ENCODE measurements around the gene MARK3.

The MARK3 gene

DNA sequence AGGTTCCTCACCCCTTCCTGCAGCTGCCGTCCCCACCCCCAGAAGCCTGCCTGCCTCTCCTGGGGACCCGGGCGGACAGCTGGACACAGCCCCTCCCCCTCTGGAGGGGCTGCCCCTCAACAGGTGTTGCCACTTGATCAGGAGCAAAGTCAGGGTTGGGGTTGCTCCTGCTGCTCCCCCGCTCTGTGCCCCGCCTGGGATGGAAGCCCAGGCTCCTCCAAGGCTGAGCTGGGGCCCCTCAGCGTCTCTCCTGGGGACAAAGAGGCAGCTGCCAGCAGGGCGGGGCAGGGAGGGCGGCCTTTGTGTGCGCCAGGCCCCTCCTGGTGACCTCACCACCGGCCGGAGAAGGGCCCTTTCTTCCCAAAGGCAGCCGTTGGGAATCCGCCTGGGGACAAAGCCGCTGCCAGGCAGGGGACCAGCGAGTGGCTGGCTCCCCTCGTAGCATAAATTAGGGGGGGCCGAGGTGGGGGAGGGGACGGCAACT, 157.4 kb downstream of the MARK3 start:
- H3K4me1 ChIP-seq (ENCODE audit: insufficient read depth, low read length), result no peaks in the 10 kb centered on the region
- no peaks in the 10 kb centered on the region for H3K36me3 ChIP-seq (ENCODE audit: insufficient read depth, low read length)
- peaks cover 53% of the 10 kb centered on the region for H4K20me1 ChIP-seq (ENCODE audit: insufficient read depth, low read length)
- no peak overlapping the region for H3K9ac ChIP-seq (ENCODE audit: low read depth, low read length)
- H3K79me2 ChIP-seq (ENCODE audit: insufficient read depth, low read length), result no peaks in the 10 kb centered on the region
- H3K9me3 ChIP-seq (ENCODE audit: insufficient read depth, low read length, severe bottlenecking), result no peaks in the 10 kb centered on the region
- no peak overlapping the region for H2AFZ ChIP-seq (ENCODE audit: low read depth, low read length)
- no peak overlapping the region for H3K27ac ChIP-seq (ENCODE audit: low read length)
- TF ChIP-seq EZH2 (IDR thresholded peaks at IDR 0.05; ENCODE audit: borderline replicate concordance, low read depth, low read length, severe bottlenecking), result no peak
- TF ChIP-seq, protein P1, sequence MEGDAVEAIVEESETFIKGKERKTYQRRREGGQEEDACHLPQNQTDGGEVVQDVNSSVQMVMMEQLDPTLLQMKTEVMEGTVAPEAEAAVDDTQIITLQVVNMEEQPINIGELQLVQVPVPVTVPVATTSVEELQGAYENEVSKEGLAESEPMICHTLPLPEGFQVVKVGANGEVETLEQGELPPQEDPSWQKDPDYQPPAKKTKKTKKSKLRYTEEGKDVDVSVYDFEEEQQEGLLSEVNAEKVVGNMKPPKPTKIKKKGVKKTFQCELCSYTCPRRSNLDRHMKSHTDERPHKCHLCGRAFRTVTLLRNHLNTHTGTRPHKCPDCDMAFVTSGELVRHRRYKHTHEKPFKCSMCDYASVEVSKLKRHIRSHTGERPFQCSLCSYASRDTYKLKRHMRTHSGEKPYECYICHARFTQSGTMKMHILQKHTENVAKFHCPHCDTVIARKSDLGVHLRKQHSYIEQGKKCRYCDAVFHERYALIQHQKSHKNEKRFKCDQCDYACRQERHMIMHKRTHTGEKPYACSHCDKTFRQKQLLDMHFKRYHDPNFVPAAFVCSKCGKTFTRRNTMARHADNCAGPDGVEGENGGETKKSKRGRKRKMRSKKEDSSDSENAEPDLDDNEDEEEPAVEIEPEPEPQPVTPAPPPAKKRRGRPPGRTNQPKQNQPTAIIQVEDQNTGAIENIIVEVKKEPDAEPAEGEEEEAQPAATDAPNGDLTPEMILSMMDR (IDR thresholded peaks at IDR 0.05; ENCODE audit: borderline replicate concordance, extremely low read depth, low read length, poor library complexity, severe bottlenecking), result no peak
- ATAC-seq (ENCODE audit: insufficient read depth, low read depth), result no peak
- no peaks in the 10 kb centered on the region for H3K27me3 ChIP-seq (ENCODE audit: insufficient read depth, low read length, poor library complexity)
- DNase-seq, result no peak
- H3K4me3 ChIP-seq (ENCODE audit: low read depth in 1 of 2, low read length in 2 of 2), result no peak overlapping the region
- H3K4me2 ChIP-seq (ENCODE audit: insufficient read depth, low read length), result no peak overlapping the region

DNA sequence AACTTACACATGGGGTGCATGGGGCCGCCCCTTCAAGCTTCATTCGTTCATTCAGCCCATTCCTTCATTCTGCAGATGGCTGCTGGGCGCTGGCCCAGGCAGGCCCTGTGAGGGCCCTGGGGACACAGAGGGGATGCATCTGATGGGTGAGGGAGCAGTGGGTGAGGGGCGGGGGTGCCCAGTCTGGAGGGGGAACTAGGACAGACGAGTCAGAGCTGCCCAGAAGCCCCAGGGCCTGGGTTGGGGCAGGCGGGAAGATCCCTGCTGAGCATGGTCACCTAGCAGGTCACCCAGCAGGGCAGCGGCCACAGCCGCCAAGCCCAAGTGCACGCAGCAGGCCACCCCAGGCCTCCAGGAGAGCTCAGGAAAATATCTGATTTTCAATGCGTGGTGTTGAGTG, 157.9 kb downstream of the MARK3 start:
- Histone ChIP-seq H3K4me2 (ENCODE audit: insufficient read depth, low read length) (no peak overlapping the region), H3K9me3 (ENCODE audit: insufficient read depth, low read length, severe bottlenecking) (no peaks in the 10 kb centered on the region), H3K79me2 (ENCODE audit: insufficient read depth, low read length) (no peaks in the 10 kb centered on the region), H2AFZ (ENCODE audit: low read depth, low read length) (no peak overlapping the region), H3K36me3 (ENCODE audit: insufficient read depth, low read length) (no peaks in the 10 kb centered on the region), H3K4me3 (ENCODE audit: low read depth in 1 of 2, low read length in 2 of 2) (no peak overlapping the region), H4K20me1 (ENCODE audit: insufficient read depth, low read length) (peaks cover 48% of the 10 kb centered on the region), H3K9ac (ENCODE audit: low read depth, low read length) (no peak overlapping the region), H3K27ac (ENCODE audit: low read length) (no peak overlapping the region), H3K27me3 (ENCODE audit: insufficient read depth, low read length, poor library complexity) (no peaks in the 10 kb centered on the region), H3K4me1 (ENCODE audit: insufficient read depth, low read length) (no peaks in the 10 kb centered on the region)
- no peak for TF ChIP-seq EZH2 (IDR thresholded peaks at IDR 0.05; ENCODE audit: borderline replicate concordance, low read depth, low read length, severe bottlenecking)
- TF ChIP-seq, protein P1 (IDR thresholded peaks at IDR 0.05; ENCODE audit: borderline replicate concordance, extremely low read depth, low read length, poor library complexity, severe bottlenecking), result no peak
- DNase-seq, result no peak
- no peak for ATAC-seq (ENCODE audit: insufficient read depth, low read depth)

DNA sequence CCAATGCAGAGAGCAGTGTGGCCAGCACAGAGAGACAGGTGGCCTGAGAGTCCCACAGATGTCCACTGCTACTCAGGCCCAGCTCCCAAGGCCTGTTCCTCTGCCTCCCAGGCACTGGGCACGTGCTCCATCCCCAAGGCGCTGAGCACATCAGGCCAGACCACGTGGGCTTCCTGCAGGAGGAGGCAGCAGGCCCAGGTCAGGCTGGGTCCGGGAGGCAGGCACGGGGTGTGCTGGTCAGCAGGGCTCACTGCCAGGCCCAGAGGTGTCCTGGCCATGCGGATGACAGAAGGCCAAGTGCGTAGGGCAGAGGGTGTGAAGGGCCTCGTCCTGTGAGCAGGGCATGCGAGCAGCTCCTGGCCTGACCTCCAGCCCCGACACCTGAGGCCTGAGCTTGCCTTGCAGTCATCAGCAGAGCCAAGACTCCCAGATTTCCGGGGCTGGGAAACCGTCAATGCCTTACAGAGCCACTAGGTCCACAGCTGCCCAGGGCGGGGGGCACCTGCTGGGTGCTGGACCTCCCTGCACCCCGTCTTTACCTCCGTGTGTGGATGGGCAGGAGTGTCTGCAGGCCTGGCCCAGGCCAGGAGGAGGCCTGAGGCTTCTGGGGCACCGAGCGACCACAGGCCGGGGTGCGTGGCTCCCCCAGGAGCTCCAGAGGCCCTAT, 158.6 kb downstream of the MARK3 start:
- H3K27ac ChIP-seq (ENCODE audit: low read length), result no peak overlapping the region

More for the DNA sequence above, 158.6 kb downstream of the MARK3 start:
- H3K9me3 ChIP-seq (ENCODE audit: insufficient read depth, low read length, severe bottlenecking), result no peaks in the 10 kb centered on the region
- no peak overlapping the region for H3K4me2 ChIP-seq (ENCODE audit: insufficient read depth, low read length)
- TF ChIP-seq, protein P1 (IDR thresholded peaks at IDR 0.05; ENCODE audit: borderline replicate concordance, extremely low read depth, low read length, poor library complexity, severe bottlenecking), result no peak
- no peak for TF ChIP-seq EZH2 (IDR thresholded peaks at IDR 0.05; ENCODE audit: borderline replicate concordance, low read depth, low read length, severe bottlenecking)
- DNase-seq, result no peak
- ATAC-seq (ENCODE audit: insufficient read depth, low read depth), result no peak
- no peaks in the 10 kb centered on the region for H3K27me3 ChIP-seq (ENCODE audit: insufficient read depth, low read length, poor library complexity)
- H3K4me3 ChIP-seq (ENCODE audit: low read depth in 1 of 2, low read length in 2 of 2), result no peak overlapping the region
- no peaks in the 10 kb centered on the region for H3K4me1 ChIP-seq (ENCODE audit: insufficient read depth, low read length)
- peaks cover 46% of the 10 kb centered on the region for H4K20me1 ChIP-seq (ENCODE audit: insufficient read depth, low read length)
- H3K9ac ChIP-seq (ENCODE audit: low read depth, low read length), result no peak overlapping the region
- H3K36me3 ChIP-seq (ENCODE audit: insufficient read depth, low read length), result no peaks in the 10 kb centered on the region
- no peaks in the 10 kb centered on the region for H3K79me2 ChIP-seq (ENCODE audit: insufficient read depth, low read length)
- no peak overlapping the region for H2AFZ ChIP-seq (ENCODE audit: low read depth, low read length)

Data from DND-41 (cell line).